Activated naive CD8-positive, alpha-beta T cell (primary cell): ENCODE results near the gene APOBEC2.

Experiments used
- H3K27ac Mint-ChIP-seq: one replicate; pipeline ENCODE4 v1.8.0; 2021; ENCODE audit warnings: mixed read lengths
- H3K27me3 Mint-ChIP-seq: one replicate; pipeline ENCODE4 v1.8.0; 2021; ENCODE audit warnings: mixed read lengths
- H3K36me3 Mint-ChIP-seq: one replicate; pipeline ENCODE4 v1.8.0; 2021; ENCODE audit warnings: mixed read lengths
- H3K4me1 Mint-ChIP-seq: one replicate; pipeline ENCODE4 v1.8.0; 2021; ENCODE audit warnings: low read depth, mixed read lengths
- H3K4me3 Mint-ChIP-seq: one replicate; pipeline ENCODE4 v1.8.0; 2021; ENCODE audit warnings: mild to moderate bottlenecking, mixed read lengths
- H3K9me3 Mint-ChIP-seq: one replicate; pipeline ENCODE4 v1.8.0; 2021; ENCODE audit warnings: low read depth, mixed read lengths

Gene APOBEC2

GRCh38 chr6:41027799-41028560 is 25.0 kb upstream of the APOBEC2 start:
- peaks cover 20% of the 10 kb centered on the region for H3K4me1 Mint-ChIP-seq
- no peaks in the 10 kb centered on the region for H3K36me3 Mint-ChIP-seq
- peak overlapping the region; percentile 82 for H3K4me3 Mint-ChIP-seq
- no peaks in the 10 kb centered on the region for H3K9me3 Mint-ChIP-seq
- H3K27me3 Mint-ChIP-seq, result no peaks in the 10 kb centered on the region
- H3K27ac Mint-ChIP-seq, result peak overlapping the region; percentile 83

DNA sequence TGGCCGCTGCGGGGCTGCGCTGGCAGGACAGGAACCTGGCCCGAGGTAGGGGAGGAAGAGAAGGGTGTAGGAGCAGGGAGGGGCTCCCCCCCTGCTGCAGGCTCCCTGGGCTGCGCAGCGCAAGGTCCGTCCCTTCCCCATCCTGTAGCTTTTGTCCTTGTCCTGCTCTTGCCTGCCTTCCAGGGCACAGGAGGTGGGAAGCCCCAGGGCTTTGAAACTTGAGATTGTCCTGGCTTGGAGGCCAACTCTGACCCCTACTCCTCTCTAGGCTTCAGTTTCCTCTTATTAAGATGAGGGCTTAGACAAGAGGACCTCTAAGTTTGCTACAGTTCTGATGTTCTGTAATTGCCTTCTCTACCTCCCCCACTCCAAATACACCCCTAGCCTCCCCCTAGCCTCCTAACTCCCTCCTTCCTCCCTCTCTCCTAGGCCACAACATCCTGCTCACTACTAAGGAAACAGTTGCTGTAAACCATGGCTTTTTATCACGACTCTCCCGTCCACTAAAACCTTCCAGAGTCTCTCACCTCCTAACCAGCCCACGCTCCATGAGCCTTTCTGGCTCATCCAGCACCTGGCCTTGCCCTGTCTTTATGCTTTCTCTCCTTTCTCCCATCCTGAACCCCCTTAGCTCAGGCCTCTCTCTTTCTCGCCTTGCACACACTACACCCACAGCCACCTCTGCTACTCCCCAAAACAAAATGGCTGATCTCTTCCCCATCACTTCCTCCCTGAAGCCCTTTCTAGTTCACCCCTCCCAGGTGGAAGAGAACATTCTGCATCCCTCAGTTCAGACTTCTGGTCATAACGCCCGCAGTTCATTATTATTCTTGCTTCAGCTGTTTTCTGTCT is 24.2 kb upstream of the APOBEC2 start:
- H3K4me3 Mint-ChIP-seq, result peak overlapping the region; percentile 82
- no peaks in the 10 kb centered on the region for H3K36me3 Mint-ChIP-seq
- no peaks in the 10 kb centered on the region for H3K9me3 Mint-ChIP-seq
- H3K27ac Mint-ChIP-seq, result peak overlapping the region; percentile 36
- no peaks in the 10 kb centered on the region for H3K27me3 Mint-ChIP-seq
- H3K4me1 Mint-ChIP-seq, result peaks cover 20% of the 10 kb centered on the region

DNA sequence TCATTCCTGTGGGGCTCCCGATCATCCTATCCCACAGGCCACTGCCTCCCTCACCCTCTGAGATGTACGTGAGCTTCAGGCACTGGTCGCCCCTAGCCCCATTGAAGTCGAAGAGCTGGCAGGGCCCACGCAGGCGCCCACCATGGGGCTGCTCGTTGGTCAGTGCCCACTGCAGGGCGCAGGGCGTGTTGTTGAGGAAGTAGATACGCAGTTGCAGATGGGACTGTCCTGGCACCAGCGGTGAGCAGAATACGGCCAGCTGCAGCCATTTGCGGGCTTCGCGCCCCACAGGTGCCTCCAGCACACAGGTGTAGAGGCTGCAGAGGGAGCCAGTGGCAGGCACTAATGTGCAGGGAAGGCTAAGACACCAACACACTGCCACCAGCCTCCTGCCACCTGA is 20.2 kb upstream of the APOBEC2 start:
- Mint-ChIP-seq H3K4me3 (no peak overlapping the region), H3K9me3 (no peaks in the 10 kb centered on the region), H3K36me3 (peaks cover 2% of the 10 kb centered on the region), H3K4me1 (peaks cover 10% of the 10 kb centered on the region), H3K27me3 (no peaks in the 10 kb centered on the region), H3K27ac (no peak overlapping the region)

DNA sequence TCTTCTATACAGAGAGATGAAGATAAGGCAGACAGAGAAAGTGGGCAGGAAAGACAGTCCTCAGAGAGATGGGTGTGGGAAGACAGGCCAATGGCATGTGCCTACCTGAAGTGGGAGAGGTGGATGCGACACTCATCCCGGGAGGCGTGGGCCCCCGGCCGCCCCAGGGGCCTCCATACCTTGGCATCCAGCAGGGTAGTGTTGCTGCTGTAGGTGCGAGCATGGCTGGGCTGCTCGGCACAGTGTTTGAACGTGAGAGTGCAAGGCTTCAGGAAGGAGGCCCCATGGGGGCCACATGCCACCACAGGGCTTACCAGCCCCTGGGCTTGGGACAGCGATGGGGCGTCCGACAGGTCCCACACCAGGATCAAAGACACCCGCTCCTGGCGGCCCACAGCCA is 19.2 kb upstream of the APOBEC2 start:
- Mint-ChIP-seq H3K27me3 (no peaks in the 10 kb centered on the region), H3K4me1 (peaks cover 6% of the 10 kb centered on the region), H3K36me3 (peaks cover 2% of the 10 kb centered on the region), H3K9me3 (no peaks in the 10 kb centered on the region), H3K27ac (no peak overlapping the region), H3K4me3 (no peak overlapping the region)

- Mint-ChIP-seq H3K36me3 (peaks cover 2% of the 10 kb centered on the region), H3K9me3 (no peaks in the 10 kb centered on the region), H3K27me3 (no peaks in the 10 kb centered on the region), H3K27ac (no peak overlapping the region), H3K4me1 (no peaks in the 10 kb centered on the region), H3K4me3 (no peak overlapping the region)
These were observed 16.8 kb upstream of the APOBEC2 start for GRCh38 chr6:41036186-41036585.

GRCh38 chr6:41036601-41037000 is 16.4 kb upstream of the APOBEC2 start:
- no peaks in the 10 kb centered on the region for H3K4me1 Mint-ChIP-seq
- H3K9me3 Mint-ChIP-seq, result no peaks in the 10 kb centered on the region
- no peak overlapping the region for H3K27ac Mint-ChIP-seq
- H3K4me3 Mint-ChIP-seq, result no peak overlapping the region
- no peaks in the 10 kb centered on the region for H3K27me3 Mint-ChIP-seq
- peaks cover 2% of the 10 kb centered on the region for H3K36me3 Mint-ChIP-seq

GRCh38 chr6:41037107-41037900 is 15.7 kb upstream of the APOBEC2 start:
- Mint-ChIP-seq H3K27me3 (no peaks in the 10 kb centered on the region), H3K9me3 (no peaks in the 10 kb centered on the region), H3K4me1 (no peaks in the 10 kb centered on the region), H3K4me3 (no peak overlapping the region), H3K27ac (no peak overlapping the region), H3K36me3 (peaks cover 2% of the 10 kb centered on the region)

DNA sequence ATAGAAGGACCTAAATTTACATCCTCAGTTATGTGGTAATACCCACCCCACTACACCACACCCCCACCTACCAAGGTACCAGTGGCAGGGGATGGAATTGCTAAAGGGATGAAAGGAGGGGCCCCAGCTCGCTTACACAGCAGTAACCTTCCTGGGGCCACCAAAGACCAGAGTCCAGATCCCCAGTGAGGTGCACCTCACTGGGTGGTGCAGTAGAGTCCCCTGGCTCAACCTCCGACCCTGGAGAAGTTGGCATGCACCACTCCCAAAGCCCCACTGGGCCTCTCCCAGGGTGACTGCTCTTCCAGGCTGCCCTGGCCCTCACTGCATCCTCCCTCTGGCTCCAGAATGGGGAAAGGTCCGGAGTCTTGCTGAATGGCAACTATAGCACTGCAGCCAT is 14.8 kb upstream of the APOBEC2 start:
- Mint-ChIP-seq H3K36me3 (peaks cover 2% of the 10 kb centered on the region), H3K27me3 (no peaks in the 10 kb centered on the region), H3K4me1 (no peaks in the 10 kb centered on the region), H3K27ac (no peak overlapping the region), H3K4me3 (no peak overlapping the region), H3K9me3 (no peaks in the 10 kb centered on the region)

DNA sequence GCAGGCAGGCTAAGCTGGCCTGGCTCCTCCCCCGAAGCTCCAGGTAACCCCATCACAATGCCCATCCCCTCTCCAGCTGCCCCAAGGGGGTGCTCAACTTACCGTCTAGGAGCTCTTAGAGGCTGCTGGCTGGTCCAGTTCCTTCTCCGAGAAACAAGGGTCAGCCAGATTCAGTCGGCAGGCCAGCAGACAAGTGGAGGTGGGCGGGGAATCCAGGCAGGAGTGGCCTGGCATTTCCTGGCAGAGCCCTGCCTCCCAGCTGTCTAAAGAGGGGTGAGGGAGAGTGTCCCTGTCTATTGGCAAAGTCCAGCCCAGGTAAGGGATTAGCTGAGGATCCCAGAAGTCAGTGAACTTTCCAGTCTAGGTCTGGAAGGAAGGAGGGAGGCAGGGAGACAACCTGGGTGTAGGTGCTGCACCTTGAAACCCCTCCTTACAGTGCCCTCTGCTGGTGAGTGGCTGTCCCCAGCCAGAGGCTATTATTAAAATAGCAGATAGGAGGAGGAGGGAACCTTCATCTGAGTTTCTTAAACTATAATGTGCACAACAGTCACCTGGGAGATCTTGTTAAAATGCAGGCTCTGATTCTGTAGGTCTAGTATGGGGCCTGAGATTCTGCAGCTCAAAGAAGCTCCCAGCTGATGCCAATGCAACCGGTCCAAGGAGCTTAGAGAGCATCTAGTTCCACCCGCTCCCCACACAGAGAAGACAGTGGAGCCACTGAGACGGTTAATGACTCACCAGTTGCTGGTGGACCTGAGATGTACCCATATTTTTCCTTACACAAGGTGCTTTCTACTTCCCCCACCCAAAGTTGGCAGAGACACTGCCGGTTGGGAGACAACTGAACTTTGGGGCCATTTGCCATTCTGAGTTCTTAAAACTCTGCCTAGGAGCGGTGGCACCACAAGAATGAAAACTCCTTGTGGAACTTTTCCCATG is 13.7 kb upstream of the APOBEC2 start, which contains the start of gene UNC5CL:
Gene UNC5CL (minus strand): TSS at position 162 of the 939 bp plus-strand sequence. CDS start 4,147 bp downstream, outside the sequence.
- H3K36me3 Mint-ChIP-seq, result peaks cover 2% of the 10 kb centered on the region
- H3K27ac Mint-ChIP-seq, result no peak within 1 kb of the TSS
- no peak within 1 kb of the TSS for H3K4me3 Mint-ChIP-seq
- H3K4me1 Mint-ChIP-seq, result no peaks in the 10 kb centered on the region
- H3K9me3 Mint-ChIP-seq, result no peaks in the 10 kb centered on the region
- H3K27me3 Mint-ChIP-seq, result no peaks in the 10 kb centered on the region

- Mint-ChIP-seq H3K27ac (peak overlapping the region; percentile 46), H3K4me3 (no peak overlapping the region), H3K9me3 (no peaks in the 10 kb centered on the region), H3K4me1 (no peaks in the 10 kb centered on the region), H3K36me3 (peaks cover 2% of the 10 kb centered on the region), H3K27me3 (no peaks in the 10 kb centered on the region)
These were observed 12.7 kb upstream of the APOBEC2 start for GRCh38 chr6:41040101-41040939.

GRCh38 chr6:41040940-41041536 is 12.0 kb upstream of the APOBEC2 start:
- Mint-ChIP-seq H3K4me1 (no peaks in the 10 kb centered on the region), H3K9me3 (no peaks in the 10 kb centered on the region), H3K27ac (no peak overlapping the region), H3K4me3 (no peak overlapping the region), H3K36me3 (peaks cover 2% of the 10 kb centered on the region), H3K27me3 (no peaks in the 10 kb centered on the region)

DNA sequence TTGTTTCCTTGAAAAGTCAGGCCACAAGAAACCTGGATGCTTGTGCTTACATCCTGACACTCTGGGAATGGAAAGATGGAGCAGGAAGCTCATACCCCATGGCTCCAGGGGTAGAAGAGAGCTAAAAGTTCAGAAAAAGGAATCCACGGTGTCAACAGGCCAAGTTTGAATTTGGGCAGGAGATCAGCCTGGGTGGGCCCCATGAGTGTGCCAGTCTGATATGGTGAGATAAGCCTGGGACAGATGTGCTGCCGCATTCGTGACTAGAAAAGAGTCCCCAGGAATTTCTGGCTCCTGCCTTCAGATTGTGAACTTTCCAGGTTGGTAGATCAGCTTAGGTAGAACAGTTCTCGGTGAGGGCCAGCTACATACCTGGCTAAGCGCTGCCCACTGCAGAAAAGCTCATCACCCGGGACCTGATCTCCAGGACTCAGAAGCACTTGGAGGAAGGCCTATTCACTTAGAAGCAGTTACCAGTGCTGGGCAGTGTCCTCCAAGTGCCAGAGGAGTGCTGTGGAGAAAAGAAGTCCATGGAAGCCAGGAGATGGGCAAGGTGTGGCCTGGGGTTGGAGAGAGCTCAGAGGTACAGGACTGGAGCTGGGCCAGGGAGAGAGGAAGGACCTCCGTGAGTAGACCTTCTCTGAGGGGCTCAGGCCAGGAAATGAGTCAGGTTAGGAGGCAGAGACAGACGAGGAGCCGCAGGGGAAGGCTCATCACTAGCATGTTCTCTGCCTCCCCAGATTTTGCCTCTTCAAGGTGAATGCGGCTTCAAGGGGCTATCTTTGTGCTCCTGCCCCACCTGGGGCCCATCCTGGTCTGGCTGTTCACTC is 10.6 kb upstream of the APOBEC2 start, which contains the start of gene TSPO2:
Gene TSPO2 (plus strand): TSS at position 242 of the 830 bp plus-strand sequence. CDS start 519 bp downstream, at position 761.
- no peak within 1 kb of the TSS for H3K27ac Mint-ChIP-seq
- H3K4me3 Mint-ChIP-seq, result no peak within 1 kb of the TSS
- no peaks in the 10 kb centered on the region for H3K27me3 Mint-ChIP-seq
- no peaks in the 10 kb centered on the region for H3K9me3 Mint-ChIP-seq
- no peaks in the 10 kb centered on the region for H3K4me1 Mint-ChIP-seq
- peaks cover 2% of the 10 kb centered on the region for H3K36me3 Mint-ChIP-seq
